ENCODE measurements around the gene PHYH. TPM values are rescaled to one million over a fixed set of nuclear protein-coding genes. Genes with fewer than 3 reads are reported as not detected.

Gene PHYH
- total RNA-seq, 4 donors from 2014 or later, result 4.1 to 14.2 (median 7.5) TPM

DNA sequence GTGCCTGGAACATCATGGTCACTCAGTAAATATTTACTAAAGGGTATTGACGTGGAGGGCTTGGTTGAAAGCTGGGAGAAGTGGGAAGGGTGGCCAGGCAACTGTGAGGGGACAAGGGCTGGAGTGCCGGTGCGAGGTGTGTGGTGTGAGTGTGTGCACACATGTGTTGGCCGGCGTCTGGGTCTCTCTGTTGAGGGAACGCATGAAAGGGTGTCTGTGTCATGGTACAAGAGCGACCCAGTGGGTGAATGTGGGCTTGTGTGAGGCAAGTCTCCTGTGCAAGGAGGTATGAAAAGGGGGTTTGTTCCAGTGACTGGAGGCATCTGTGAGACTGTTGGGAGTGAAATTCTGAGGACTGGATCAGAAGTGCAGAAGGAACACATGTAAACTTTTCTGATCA lies 36.3 kb downstream of the PHYH start:
- Histone ChIP-seq H3K4me3 (no peak overlapping the region), H3K27ac (no peak overlapping the region), H3K27me3 (no peaks in the 10 kb centered on the region), H3K4me1 (no peaks in the 10 kb centered on the region), H3K36me3 (no peaks in the 10 kb centered on the region), H3K9me3 (no peaks in the 10 kb centered on the region)
- intact Hi-C loops (cut with DNase I), result no loop called here
- no peak for TF ChIP-seq POLR2A (IDR thresholded peaks at IDR 0.05)
- TF ChIP-seq CTCF (IDR thresholded peaks at IDR 0.05), result no peak
- WGBS, 2 donors, result 72 to 87% methylated on average over 6 to 7 of the region's 7 CpGs
- no peak for DNase-seq

DNA sequence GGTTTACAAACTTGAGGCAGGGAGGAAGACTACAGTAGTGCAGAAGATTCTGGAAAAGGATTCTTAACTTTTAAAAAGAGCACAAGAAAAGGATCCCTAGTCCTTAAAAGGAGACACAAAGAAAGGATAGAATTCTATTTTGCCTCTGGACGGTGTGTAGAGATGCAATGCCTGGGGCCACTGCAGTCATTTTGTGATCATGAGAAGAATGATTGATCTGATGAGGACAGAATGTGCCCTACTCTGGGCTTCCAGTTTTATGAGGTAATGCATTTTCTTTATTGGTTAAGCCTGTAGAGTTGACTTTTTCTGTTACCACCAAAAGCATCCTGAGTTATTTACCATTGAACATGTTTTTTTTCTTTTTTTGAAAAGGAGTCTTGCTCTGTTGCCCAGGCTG lies 37.4 kb downstream of the PHYH start:
- Histone ChIP-seq H3K36me3 (no peaks in the 10 kb centered on the region), H3K4me1 (no peaks in the 10 kb centered on the region), H3K9me3 (no peaks in the 10 kb centered on the region), H3K27ac (no peak overlapping the region), H3K27me3 (no peaks in the 10 kb centered on the region), H3K4me3 (no peak overlapping the region)
- intact Hi-C loops (cut with DNase I), result no loop called here
- TF ChIP-seq POLR2A (IDR thresholded peaks at IDR 0.05) (no peak), CTCF (IDR thresholded peaks at IDR 0.05) (no peak)
- DNase-seq, result no peak
- WGBS, 2 donors, result 85 to 91% methylated on average over 1 of the region's 1 CpG

GRCh38 chr10:13257621-13258140 lies 42.2 kb downstream of the PHYH start:
- Histone ChIP-seq H3K36me3 (no peaks in the 10 kb centered on the region), H3K27ac (no peak overlapping the region), H3K9me3 (no peaks in the 10 kb centered on the region), H3K27me3 (no peaks in the 10 kb centered on the region), H3K4me3 (no peak overlapping the region), H3K4me1 (no peaks in the 10 kb centered on the region)
- intact Hi-C loops (cut with DNase I), result no loop called here
- no peak for DNase-seq
- WGBS, 2 donors, result 71 to 75% methylated on average over 5 of the region's 5 CpGs
- TF ChIP-seq POLR2A (IDR thresholded peaks at IDR 0.05) (no peak), CTCF (IDR thresholded peaks at IDR 0.05) (no peak)

DNA sequence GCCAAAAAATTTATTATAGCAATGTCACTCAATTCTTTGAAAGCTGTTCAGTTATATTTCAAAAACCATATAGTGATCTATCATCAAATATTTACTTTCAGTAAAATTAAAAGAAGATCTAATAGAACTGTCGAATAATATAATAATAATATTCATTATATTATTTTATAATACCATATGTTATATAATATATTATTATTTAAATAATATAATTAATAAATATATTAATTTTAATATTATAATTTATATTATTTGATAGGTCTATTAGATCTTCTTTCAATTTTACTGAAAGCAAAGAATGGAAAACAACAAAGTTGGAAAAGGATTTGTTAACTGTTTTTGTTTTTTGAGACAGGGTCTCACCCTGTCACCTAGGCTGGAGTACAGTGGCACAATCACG lies 43.2 kb downstream of the PHYH start:
- Histone ChIP-seq H3K27me3 (no peaks in the 10 kb centered on the region), H3K36me3 (no peaks in the 10 kb centered on the region), H3K9me3 (no peaks in the 10 kb centered on the region), H3K4me1 (no peaks in the 10 kb centered on the region), H3K27ac (no peak overlapping the region), H3K4me3 (no peak overlapping the region)
- 76 to 84% methylated on average over 2 of the region's 2 CpGs for WGBS, 2 donors
- DNase-seq, result no peak
- TF ChIP-seq CTCF (IDR thresholded peaks at IDR 0.05) (no peak), POLR2A (IDR thresholded peaks at IDR 0.05) (no peak)
- intact Hi-C loops (cut with DNase I), result no loop called here

GRCh38 chr10:13253726-13254125 lies 46.1 kb downstream of the PHYH start:
- Histone ChIP-seq H3K27ac (no peak overlapping the region), H3K4me1 (no peaks in the 10 kb centered on the region), H3K4me3 (no peak overlapping the region), H3K36me3 (no peaks in the 10 kb centered on the region), H3K9me3 (no peaks in the 10 kb centered on the region), H3K27me3 (no peaks in the 10 kb centered on the region)
- WGBS, 2 donors, result 60 to 86% methylated on average over 4 of the region's 4 CpGs
- TF ChIP-seq CTCF (IDR thresholded peaks at IDR 0.05) (no peak), POLR2A (IDR thresholded peaks at IDR 0.05) (no peak)
- intact Hi-C loops (cut with DNase I), result no loop called here
- DNase-seq, result no peak

All from esophagus squamous epithelium (tissue), 5 donors.